Measurements from ENCODE around the gene SYT1. TPM values are rescaled to one million over a fixed set of nuclear protein-coding genes. Genes with fewer than 3 reads are reported as not detected.

Gene SYT1
- total RNA-seq, 1 experiment from 2014 or later = 12.9 TPM

- no peak for DNase-seq (ENCODE audit: extremely low read depth, low read depth)
These were observed 260.8 kb downstream of the SYT1 start for GRCh38 chr12:79125358-79125757.

- peak; percentile 6 for DNase-seq (ENCODE audit: extremely low read depth, low read depth)
These were observed 262.7 kb downstream of the SYT1 start for GRCh38 chr12:79127271-79127751.

- DNase-seq (ENCODE audit: extremely low read depth, low read depth) = no peak
These were observed 264.4 kb downstream of the SYT1 start for GRCh38 chr12:79128956-79129355.

- no peak for DNase-seq (ENCODE audit: extremely low read depth, low read depth)
These were observed 274.3 kb downstream of the SYT1 start for GRCh38 chr12:79138872-79139271.

GRCh38 chr12:79140711-79141110 is 276.1 kb downstream of the SYT1 start:
- no peak for DNase-seq (ENCODE audit: extremely low read depth, low read depth)

- no peak for DNase-seq (ENCODE audit: extremely low read depth, low read depth)
These were observed 277.2 kb downstream of the SYT1 start for GRCh38 chr12:79141776-79142175.

- no peak for DNase-seq (ENCODE audit: extremely low read depth, low read depth)
These were observed 279.2 kb downstream of the SYT1 start for GRCh38 chr12:79143803-79144202.

- DNase-seq (ENCODE audit: extremely low read depth, low read depth) = no peak
These were observed 287.4 kb downstream of the SYT1 start for GRCh38 chr12:79151956-79152355.

GRCh38 chr12:79155683-79156082 is 291.1 kb downstream of the SYT1 start:
- no peak for DNase-seq (ENCODE audit: extremely low read depth, low read depth)

- DNase-seq (ENCODE audit: extremely low read depth, low read depth) = no peak
These were observed 292.4 kb downstream of the SYT1 start for GRCh38 chr12:79156846-79157463.

GRCh38 chr12:79161249-79161934 is 296.8 kb downstream of the SYT1 start:
- no peak for DNase-seq (ENCODE audit: extremely low read depth, low read depth)

GRCh38 chr12:79162147-79162772 is 297.7 kb downstream of the SYT1 start:
- no peak for DNase-seq (ENCODE audit: extremely low read depth, low read depth)

GRCh38 chr12:79162948-79163347 is 298.4 kb downstream of the SYT1 start:
- DNase-seq (ENCODE audit: extremely low read depth, low read depth) = no peak

- DNase-seq (ENCODE audit: extremely low read depth, low read depth) = no peak
These were observed 300.3 kb downstream of the SYT1 start for GRCh38 chr12:79164890-79165289.

GRCh38 chr12:79168687-79169086 is 304.1 kb downstream of the SYT1 start:
- DNase-seq (ENCODE audit: extremely low read depth, low read depth) = no peak

GRCh38 chr12:79174626-79175025 is 310.1 kb downstream of the SYT1 start:
- DNase-seq (ENCODE audit: extremely low read depth, low read depth) = peak; percentile 20

- no peak for DNase-seq (ENCODE audit: extremely low read depth, low read depth)
These were observed 318.4 kb downstream of the SYT1 start for GRCh38 chr12:79183003-79183402.

- DNase-seq (ENCODE audit: extremely low read depth, low read depth) = no peak
These were observed 319.4 kb downstream of the SYT1 start for GRCh38 chr12:79183926-79184325.

- no peak for DNase-seq (ENCODE audit: extremely low read depth, low read depth)
These were observed 321.9 kb downstream of the SYT1 start for GRCh38 chr12:79186506-79186905.

- DNase-seq (ENCODE audit: extremely low read depth, low read depth) = no peak
These were observed 322.5 kb downstream of the SYT1 start for GRCh38 chr12:79187032-79187431.

GRCh38 chr12:79191391-79191790 is 326.8 kb downstream of the SYT1 start:
- DNase-seq (ENCODE audit: extremely low read depth, low read depth) = no peak

- DNase-seq (ENCODE audit: extremely low read depth, low read depth) = no peak
These were observed 330.0 kb downstream of the SYT1 start for GRCh38 chr12:79194595-79194994.

Data from NCI-H460 (cell line).